GM23338 (cell line): ENCODE results near the gene CIDEA.

ENCODE experiments used
- CREB1 ChIP-seq: fragments of 250-450 bp; sonication (Bioruptor Pico); IDR thresholded peaks from 2 replicates; pipeline ENCODE4 v1.5.0; 2020; ENCODE audit warnings: low read depth, mild to moderate bottlenecking, moderate library complexity
- EZH2 ChIP-seq: fragments of 200-600 bp; sonication (generic); IDR thresholded peaks from one replicate; pipeline ENCODE4 v1.8.0; 2017; ENCODE audit warnings: antibody characterized with exemption, mild to moderate bottlenecking, low read depth; ENCODE audit not compliant: unreplicated experiment
- EZH2phosphoT487 ChIP-seq: fragments of 200-600 bp; sonication (generic); IDR thresholded peaks from one replicate; pipeline ENCODE4 v1.8.1; 2018; ENCODE audit warnings: antibody characterized with exemption; ENCODE audit not compliant: unreplicated experiment
- JUNB ChIP-seq: IDR thresholded peaks from one replicate; pipeline ENCODE4 v1.6.1; 2016; ENCODE audit warnings: antibody characterized with exemption; ENCODE audit not compliant: unreplicated experiment
- NANOG ChIP-seq: IDR thresholded peaks from 2 replicates; pipeline ENCODE4 v1.6.1; 2016; ENCODE audit warnings: antibody characterized with exemption, borderline replicate concordance
- POLR2AphosphoS5 ChIP-seq: IDR thresholded peaks from 2 replicates; pipeline ENCODE4 v1.6.1; 2016; ENCODE audit warnings: antibody characterized with exemption, low read depth
- ZNF331 ChIP-seq: fragments of 250-450 bp; sonication (Bioruptor Pico); IDR thresholded peaks from 2 replicates; pipeline ENCODE4 v1.5.0; 2020; ENCODE audit warnings: low read depth, mild to moderate bottlenecking, moderate library complexity
- TF ChIP-seq, protein P1 (sequence below), 2 experiments: fragments of 200-600 bp in 1 of 2; sonication (generic) in 1 of 2; conservative IDR thresholded peaks; 2 replicates each; pipeline versions ENCODE4 v1.5.1 to v1.6.1; 2016 to 2017; ENCODE audit warnings: antibody characterized with exemption in 2 of 2, low read depth in 2 of 2, mild to moderate bottlenecking in 2 of 2, moderate library complexity in 1 of 2
- TF ChIP-seq, protein P2 (sequence below): IDR thresholded peaks from one replicate; pipeline ENCODE4 v1.6.1; 2018; ENCODE audit warnings: antibody characterized with exemption; ENCODE audit not compliant: unreplicated experiment

DNA sequence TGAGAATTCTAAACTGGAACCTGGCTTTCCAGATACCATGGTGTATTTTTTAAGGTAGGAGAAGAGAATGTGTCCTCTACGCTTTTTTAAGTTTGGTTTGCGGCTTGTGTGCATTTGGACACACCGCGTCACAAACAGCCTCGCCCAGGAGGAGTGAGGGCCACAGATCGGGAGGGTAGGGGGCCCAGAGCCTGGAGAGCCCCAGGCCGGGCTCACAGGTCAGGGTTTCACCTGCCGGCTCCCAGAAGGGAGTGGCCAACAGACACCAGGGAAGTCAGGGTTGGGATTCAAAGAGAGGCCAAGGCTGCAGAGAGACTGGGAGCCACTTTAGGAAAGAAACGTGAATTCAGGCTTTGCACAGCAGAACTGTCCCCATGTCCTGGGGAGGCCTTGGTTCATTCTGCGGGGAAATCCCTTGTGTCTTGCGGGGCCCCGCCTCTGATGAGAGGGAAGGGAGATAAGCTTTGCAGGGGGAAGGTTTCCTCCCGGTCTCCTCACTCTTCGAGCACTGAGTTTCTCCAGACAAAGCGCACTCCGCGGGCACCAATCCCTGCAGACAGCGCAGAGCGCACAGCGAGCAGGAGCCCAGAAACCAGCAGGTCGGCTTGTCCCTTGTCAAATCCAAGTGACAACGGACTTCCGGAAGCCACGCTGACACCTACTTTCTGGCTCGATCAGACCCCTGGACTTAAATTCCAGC lies 51.9 kb downstream of the CIDEA start:
- no peak for TF ChIP-seq EZH2
- TF ChIP-seq, protein P1, sequence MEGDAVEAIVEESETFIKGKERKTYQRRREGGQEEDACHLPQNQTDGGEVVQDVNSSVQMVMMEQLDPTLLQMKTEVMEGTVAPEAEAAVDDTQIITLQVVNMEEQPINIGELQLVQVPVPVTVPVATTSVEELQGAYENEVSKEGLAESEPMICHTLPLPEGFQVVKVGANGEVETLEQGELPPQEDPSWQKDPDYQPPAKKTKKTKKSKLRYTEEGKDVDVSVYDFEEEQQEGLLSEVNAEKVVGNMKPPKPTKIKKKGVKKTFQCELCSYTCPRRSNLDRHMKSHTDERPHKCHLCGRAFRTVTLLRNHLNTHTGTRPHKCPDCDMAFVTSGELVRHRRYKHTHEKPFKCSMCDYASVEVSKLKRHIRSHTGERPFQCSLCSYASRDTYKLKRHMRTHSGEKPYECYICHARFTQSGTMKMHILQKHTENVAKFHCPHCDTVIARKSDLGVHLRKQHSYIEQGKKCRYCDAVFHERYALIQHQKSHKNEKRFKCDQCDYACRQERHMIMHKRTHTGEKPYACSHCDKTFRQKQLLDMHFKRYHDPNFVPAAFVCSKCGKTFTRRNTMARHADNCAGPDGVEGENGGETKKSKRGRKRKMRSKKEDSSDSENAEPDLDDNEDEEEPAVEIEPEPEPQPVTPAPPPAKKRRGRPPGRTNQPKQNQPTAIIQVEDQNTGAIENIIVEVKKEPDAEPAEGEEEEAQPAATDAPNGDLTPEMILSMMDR (conservative IDR thresholded peaks at IDR 0.05; ENCODE audit: low read depth in 2 of 2): no peak
- no peak for TF ChIP-seq POLR2AphosphoS5
- TF ChIP-seq, protein P2, sequence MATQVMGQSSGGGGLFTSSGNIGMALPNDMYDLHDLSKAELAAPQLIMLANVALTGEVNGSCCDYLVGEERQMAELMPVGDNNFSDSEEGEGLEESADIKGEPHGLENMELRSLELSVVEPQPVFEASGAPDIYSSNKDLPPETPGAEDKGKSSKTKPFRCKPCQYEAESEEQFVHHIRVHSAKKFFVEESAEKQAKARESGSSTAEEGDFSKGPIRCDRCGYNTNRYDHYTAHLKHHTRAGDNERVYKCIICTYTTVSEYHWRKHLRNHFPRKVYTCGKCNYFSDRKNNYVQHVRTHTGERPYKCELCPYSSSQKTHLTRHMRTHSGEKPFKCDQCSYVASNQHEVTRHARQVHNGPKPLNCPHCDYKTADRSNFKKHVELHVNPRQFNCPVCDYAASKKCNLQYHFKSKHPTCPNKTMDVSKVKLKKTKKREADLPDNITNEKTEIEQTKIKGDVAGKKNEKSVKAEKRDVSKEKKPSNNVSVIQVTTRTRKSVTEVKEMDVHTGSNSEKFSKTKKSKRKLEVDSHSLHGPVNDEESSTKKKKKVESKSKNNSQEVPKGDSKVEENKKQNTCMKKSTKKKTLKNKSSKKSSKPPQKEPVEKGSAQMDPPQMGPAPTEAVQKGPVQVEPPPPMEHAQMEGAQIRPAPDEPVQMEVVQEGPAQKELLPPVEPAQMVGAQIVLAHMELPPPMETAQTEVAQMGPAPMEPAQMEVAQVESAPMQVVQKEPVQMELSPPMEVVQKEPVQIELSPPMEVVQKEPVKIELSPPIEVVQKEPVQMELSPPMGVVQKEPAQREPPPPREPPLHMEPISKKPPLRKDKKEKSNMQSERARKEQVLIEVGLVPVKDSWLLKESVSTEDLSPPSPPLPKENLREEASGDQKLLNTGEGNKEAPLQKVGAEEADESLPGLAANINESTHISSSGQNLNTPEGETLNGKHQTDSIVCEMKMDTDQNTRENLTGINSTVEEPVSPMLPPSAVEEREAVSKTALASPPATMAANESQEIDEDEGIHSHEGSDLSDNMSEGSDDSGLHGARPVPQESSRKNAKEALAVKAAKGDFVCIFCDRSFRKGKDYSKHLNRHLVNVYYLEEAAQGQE: no peak
- TF ChIP-seq CREB1: no peak
- no peak for TF ChIP-seq EZH2phosphoT487
- no peak for TF ChIP-seq ZNF331 (CRISPR knock-in tag)
- no peak for TF ChIP-seq JUNB
- no peak for TF ChIP-seq NANOG
